Loucy (cell line): ENCODE data around the gene STIL.

ENCODE experiments used
- H2AFZ ChIP-seq: fragments of 200-600 bp; sonication (generic); 2 replicates; pipeline ENCODE4 v1.6.0; 2016; ENCODE audit warnings: antibody characterized with exemption, mild to moderate bottlenecking, low read length, moderate library complexity
- H3F3A ChIP-seq: fragments of 200-600 bp; 2 replicates; pipeline ENCODE4 v1.6.0; 2016; ENCODE audit warnings: antibody characterized with exemption, low read depth, mild to moderate bottlenecking
- H3K27me3 ChIP-seq: fragments of 200-600 bp; sonication (generic); 2 replicates; pipeline ENCODE4 v1.6.1; 2014; ENCODE audit warnings: low read length, mild to moderate bottlenecking; ENCODE audit not compliant: insufficient read depth, poor library complexity, severe bottlenecking
- H3K36me3 ChIP-seq: fragments of 200-600 bp; sonication (generic); 2 replicates; pipeline ENCODE4 v1.6.1; 2016; ENCODE audit warnings: low read length; ENCODE audit not compliant: insufficient read depth
- H3K4me1 ChIP-seq: fragments of 200-600 bp; sonication (generic); 2 replicates; pipeline ENCODE4 v1.5.1; 2014; ENCODE audit warnings: low read length, mild to moderate bottlenecking; ENCODE audit not compliant: insufficient read depth, poor library complexity, severe bottlenecking
- H3K4me2 ChIP-seq: fragments of 200-600 bp; sonication (generic); 2 replicates; pipeline ENCODE4 v1.6.0; 2014; ENCODE audit warnings: antibody characterized with exemption, low read length, low read depth, mild to moderate bottlenecking; ENCODE audit not compliant: poor library complexity, severe bottlenecking
- H3K4me3 ChIP-seq: fragments of 200-600 bp; sonication (generic); 2 replicates; pipeline ENCODE4 v1.5.1; 2014; ENCODE audit warnings: low read length, mild to moderate bottlenecking, mixed read lengths; ENCODE audit not compliant: poor library complexity, severe bottlenecking
- H3K79me2 ChIP-seq: fragments of 200-600 bp; sonication (generic); 2 replicates; pipeline ENCODE4 v1.6.1; 2014; ENCODE audit warnings: low read length; ENCODE audit not compliant: insufficient read depth
- H3K9ac ChIP-seq: fragments of 200-600 bp; sonication (generic); 2 replicates; pipeline ENCODE4 v1.6.0; 2014; ENCODE audit warnings: mild to moderate bottlenecking, low read depth, low read length, moderate library complexity; ENCODE audit not compliant: poor library complexity, severe bottlenecking
- H3K9me2 ChIP-seq: fragments of 200-600 bp; sonication (generic); replicated peaks from 2 replicates; pipeline ENCODE4 v1.6.1; 2016; ENCODE audit warnings: low read depth, low read length, mixed read lengths
- H3K9me3 ChIP-seq: fragments of 200-600 bp; sonication (generic); 2 replicates; pipeline ENCODE4 v1.6.1; 2014; ENCODE audit warnings: mild to moderate bottlenecking, antibody characterized with exemption, low read length, low read depth; ENCODE audit not compliant: insufficient read depth
- H4K20me1 ChIP-seq: fragments of 200-600 bp; sonication (generic); 2 replicates; pipeline ENCODE4 v1.6.0; 2014; ENCODE audit warnings: antibody characterized with exemption, low read length, mild to moderate bottlenecking; ENCODE audit not compliant: insufficient read depth, poor library complexity, severe bottlenecking
- CTCF ChIP-seq: fragments of 200-600 bp; sonication (generic); conservative IDR thresholded peaks from 2 replicates; pipeline ENCODE4 v1.5.1; 2014; ENCODE audit warnings: mild to moderate bottlenecking, antibody characterized with exemption, low read length
- EZH2phosphoT487 ChIP-seq: fragments of 200-600 bp; IDR thresholded peaks from 2 replicates; pipeline ENCODE4 v1.6.1; 2018; ENCODE audit warnings: antibody characterized with exemption, mild to moderate bottlenecking, moderate library complexity, borderline replicate concordance

STIL gene

GRCh38 chr1:47231301-47232186 lies 82.4 kb downstream of the STIL start:
- H3K9me2 ChIP-seq = no peaks in the 10 kb centered on the region
- H3K9me3 ChIP-seq = no peaks in the 10 kb centered on the region
- no peaks in the 10 kb centered on the region for H3F3A ChIP-seq
- no peak overlapping the region for H2AFZ ChIP-seq
- no peak overlapping the region for H3K4me2 ChIP-seq
- no peak overlapping the region for H3K4me3 ChIP-seq
- no peak for TF ChIP-seq CTCF
- no peak for TF ChIP-seq EZH2phosphoT487
- H3K27me3 ChIP-seq = no peaks in the 10 kb centered on the region
- H4K20me1 ChIP-seq = no peaks in the 10 kb centered on the region
- no peaks in the 10 kb centered on the region for H3K36me3 ChIP-seq
- H3K79me2 ChIP-seq = no peaks in the 10 kb centered on the region
- H3K9ac ChIP-seq = no peak overlapping the region
- no peaks in the 10 kb centered on the region for H3K4me1 ChIP-seq

GRCh38 chr1:47230692-47231300 lies 83.2 kb downstream of the STIL start:
- Histone ChIP-seq H3K79me2 (no peaks in the 10 kb centered on the region), H3K4me1 (no peaks in the 10 kb centered on the region), H4K20me1 (no peaks in the 10 kb centered on the region), H3K9ac (no peak overlapping the region), H3K9me3 (no peaks in the 10 kb centered on the region), H3K36me3 (no peaks in the 10 kb centered on the region), H3K4me2 (no peak overlapping the region), H3K27me3 (no peaks in the 10 kb centered on the region), H2AFZ (no peak overlapping the region), H3K9me2 (no peaks in the 10 kb centered on the region), H3F3A (no peaks in the 10 kb centered on the region), H3K4me3 (no peak overlapping the region)
- TF ChIP-seq CTCF (no peak), EZH2phosphoT487 (no peak)

- no peaks in the 10 kb centered on the region for H3K36me3 ChIP-seq
- no peaks in the 10 kb centered on the region for H3F3A ChIP-seq
- no peak overlapping the region for H3K4me3 ChIP-seq
- no peak overlapping the region for H3K4me2 ChIP-seq
- no peak overlapping the region for H2AFZ ChIP-seq
- no peaks in the 10 kb centered on the region for H4K20me1 ChIP-seq
- no peaks in the 10 kb centered on the region for H3K9me3 ChIP-seq
- H3K27me3 ChIP-seq = no peaks in the 10 kb centered on the region
- H3K9me2 ChIP-seq = no peaks in the 10 kb centered on the region
- TF ChIP-seq CTCF (no peak), EZH2phosphoT487 (no peak)
- no peaks in the 10 kb centered on the region for H3K79me2 ChIP-seq
- no peak overlapping the region for H3K9ac ChIP-seq
- H3K4me1 ChIP-seq = no peaks in the 10 kb centered on the region
Measured at GRCh38 chr1:47229886-47230691, 83.9 kb downstream of the STIL start.
